HL-60 (cell line): ENCODE results near the gene KCNA3.

Experiments used
- DNase-seq, 2 experiments: peaks; one replicate each; pipeline ENCODE4 v3.0.0-alpha.2; 2010 to 2020; ENCODE audit warnings: low read depth in 1 of 2, low spot score in 1 of 2
- H3K27ac ChIP-seq: fragments of 250-450 bp; sonication (Bioruptor Pico); replicated peaks from 2 replicates; pipeline ENCODE4 v1.5.1; 2020; ENCODE audit warnings: mild to moderate bottlenecking, moderate library complexity
- H3K27me3 ChIP-seq: fragments of 250-450 bp; sonication (Bioruptor Pico); 2 replicates; pipeline ENCODE4 v1.5.1; 2021; ENCODE audit warnings: mild to moderate bottlenecking, moderate library complexity; ENCODE audit not compliant: insufficient read depth, poor library complexity, severe bottlenecking
- H3K4me3 ChIP-seq: replicated peaks from 2 replicates; pipeline ENCODE4 v1.5.1; 2011; ENCODE audit warnings: mild to moderate bottlenecking, control low read depth, low read length; ENCODE audit not compliant: insufficient read depth
- GABPA ChIP-seq: IDR thresholded peaks from 2 replicates; pipeline ENCODE4 v1.6.1; 2012; ENCODE audit warnings: low read depth
- POLR2AphosphoS5 ChIP-seq: IDR thresholded peaks from 2 replicates; pipeline ENCODE4 v1.6.1; 2012; ENCODE audit warnings: low read depth
- REST ChIP-seq: IDR thresholded peaks from 2 replicates; pipeline ENCODE4 v1.6.1; 2012; ENCODE audit warnings: low read depth; ENCODE audit not compliant: insufficient replicate concordance
- SPI1 ChIP-seq: IDR thresholded peaks from 2 replicates; pipeline ENCODE4 v1.6.1; 2012; ENCODE audit warnings: low read depth, mild to moderate bottlenecking, borderline replicate concordance
- TF ChIP-seq, protein P1 (sequence below): IDR thresholded peaks from one replicate; pipeline ENCODE4 v1.5.1; 2011; ENCODE audit warnings: low read length, control low read depth, inconsistent platforms; ENCODE audit not compliant: insufficient read depth

KCNA3 gene

GRCh38 chr1:110635434-110635833 lies 39.3 kb downstream of the KCNA3 start:
- TF ChIP-seq, protein P1, sequence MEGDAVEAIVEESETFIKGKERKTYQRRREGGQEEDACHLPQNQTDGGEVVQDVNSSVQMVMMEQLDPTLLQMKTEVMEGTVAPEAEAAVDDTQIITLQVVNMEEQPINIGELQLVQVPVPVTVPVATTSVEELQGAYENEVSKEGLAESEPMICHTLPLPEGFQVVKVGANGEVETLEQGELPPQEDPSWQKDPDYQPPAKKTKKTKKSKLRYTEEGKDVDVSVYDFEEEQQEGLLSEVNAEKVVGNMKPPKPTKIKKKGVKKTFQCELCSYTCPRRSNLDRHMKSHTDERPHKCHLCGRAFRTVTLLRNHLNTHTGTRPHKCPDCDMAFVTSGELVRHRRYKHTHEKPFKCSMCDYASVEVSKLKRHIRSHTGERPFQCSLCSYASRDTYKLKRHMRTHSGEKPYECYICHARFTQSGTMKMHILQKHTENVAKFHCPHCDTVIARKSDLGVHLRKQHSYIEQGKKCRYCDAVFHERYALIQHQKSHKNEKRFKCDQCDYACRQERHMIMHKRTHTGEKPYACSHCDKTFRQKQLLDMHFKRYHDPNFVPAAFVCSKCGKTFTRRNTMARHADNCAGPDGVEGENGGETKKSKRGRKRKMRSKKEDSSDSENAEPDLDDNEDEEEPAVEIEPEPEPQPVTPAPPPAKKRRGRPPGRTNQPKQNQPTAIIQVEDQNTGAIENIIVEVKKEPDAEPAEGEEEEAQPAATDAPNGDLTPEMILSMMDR = no peak
- TF ChIP-seq REST (no peak), POLR2AphosphoS5 (no peak), SPI1 (no peak)
- Histone ChIP-seq H3K27ac (no peak overlapping the region), H3K4me3 (no peak overlapping the region), H3K27me3 (no peaks in the 10 kb centered on the region)
- DNase-seq = no peak

GRCh38 chr1:110634455-110635311 lies 40.1 kb downstream of the KCNA3 start:
- Histone ChIP-seq H3K4me3 (no peak overlapping the region), H3K27me3 (no peaks in the 10 kb centered on the region), H3K27ac (no peak overlapping the region)
- TF ChIP-seq POLR2AphosphoS5 = no peak
- no peak for TF ChIP-seq GABPA
- TF ChIP-seq, protein P1 = no peak
- TF ChIP-seq REST = no peak
- TF ChIP-seq SPI1 = no peak
- DNase-seq = no peak

GRCh38 chr1:110634086-110634454 lies 40.7 kb downstream of the KCNA3 start:
- no peak for DNase-seq
- TF ChIP-seq SPI1 = no peak
- no peak for TF ChIP-seq REST
- no peak for TF ChIP-seq GABPA
- TF ChIP-seq POLR2AphosphoS5 = no peak
- TF ChIP-seq, protein P1 = no peak
- no peak overlapping the region for H3K4me3 ChIP-seq
- no peaks in the 10 kb centered on the region for H3K27me3 ChIP-seq
- H3K27ac ChIP-seq = no peak overlapping the region
